Islet of Langerhans (tissue), 1 donor: ENCODE results near the gene TMEM214.
A peak's percentile ranks its signal among the peaks of the same experiment; 100 is the strongest.

ENCODE experiments used
- FAIRE-seq: peaks from one replicate; lab custom pipeline; 2011; peaks lifted over from hg19 to GRCh38; lab: Jason Lieb, UNC

Gene TMEM214

DNA sequence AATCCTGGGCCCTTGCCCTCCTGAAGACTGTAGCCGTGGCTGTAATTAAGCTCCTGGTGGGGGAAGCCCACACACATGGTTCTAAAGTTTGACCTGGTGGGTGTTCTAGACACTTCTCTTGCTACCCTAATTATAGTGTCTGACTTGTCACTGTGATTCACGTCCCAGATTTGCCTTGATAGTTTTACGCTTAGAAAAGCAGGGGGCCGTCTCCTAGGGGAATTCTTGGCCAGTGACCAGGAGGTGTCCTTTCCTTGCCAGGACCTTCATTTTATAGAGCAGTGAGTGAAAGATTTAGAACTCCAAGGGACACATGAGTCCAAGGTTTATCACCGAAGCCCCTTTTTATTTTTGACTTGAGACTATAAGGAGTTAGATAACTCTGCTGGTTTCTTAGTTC, 9.0 kb downstream of the TMEM214 start:
- FAIRE-seq: no peak

DNA sequence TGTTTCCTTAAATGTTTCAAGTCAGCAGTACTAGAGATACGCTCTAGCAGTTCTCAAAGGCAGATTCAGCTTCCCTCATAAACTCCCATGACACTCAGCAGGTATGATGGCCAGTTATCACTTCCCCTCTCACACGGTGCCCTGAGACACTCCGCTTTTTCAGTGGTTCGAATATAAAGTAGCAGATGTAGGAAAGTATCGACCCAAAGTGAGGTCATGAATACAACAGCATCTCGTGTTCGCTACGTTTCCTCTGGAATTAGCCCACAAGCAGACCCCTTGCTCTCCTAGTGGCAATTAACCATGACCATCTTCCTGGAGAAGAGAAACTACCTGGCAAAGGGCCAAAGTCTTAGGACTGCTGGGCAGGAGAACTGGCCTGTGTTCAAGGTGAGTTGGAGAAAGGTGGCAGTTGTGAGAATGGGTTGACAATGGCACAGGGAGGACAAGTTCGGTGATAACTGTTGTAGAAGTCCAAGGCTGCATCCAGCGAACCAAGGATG, 9.4 kb downstream of the TMEM214 start:
- no peak for FAIRE-seq

GRCh38 chr2:27042985-27043634, 10.3 kb downstream of the TMEM214 start:
- no peak for FAIRE-seq

DNA sequence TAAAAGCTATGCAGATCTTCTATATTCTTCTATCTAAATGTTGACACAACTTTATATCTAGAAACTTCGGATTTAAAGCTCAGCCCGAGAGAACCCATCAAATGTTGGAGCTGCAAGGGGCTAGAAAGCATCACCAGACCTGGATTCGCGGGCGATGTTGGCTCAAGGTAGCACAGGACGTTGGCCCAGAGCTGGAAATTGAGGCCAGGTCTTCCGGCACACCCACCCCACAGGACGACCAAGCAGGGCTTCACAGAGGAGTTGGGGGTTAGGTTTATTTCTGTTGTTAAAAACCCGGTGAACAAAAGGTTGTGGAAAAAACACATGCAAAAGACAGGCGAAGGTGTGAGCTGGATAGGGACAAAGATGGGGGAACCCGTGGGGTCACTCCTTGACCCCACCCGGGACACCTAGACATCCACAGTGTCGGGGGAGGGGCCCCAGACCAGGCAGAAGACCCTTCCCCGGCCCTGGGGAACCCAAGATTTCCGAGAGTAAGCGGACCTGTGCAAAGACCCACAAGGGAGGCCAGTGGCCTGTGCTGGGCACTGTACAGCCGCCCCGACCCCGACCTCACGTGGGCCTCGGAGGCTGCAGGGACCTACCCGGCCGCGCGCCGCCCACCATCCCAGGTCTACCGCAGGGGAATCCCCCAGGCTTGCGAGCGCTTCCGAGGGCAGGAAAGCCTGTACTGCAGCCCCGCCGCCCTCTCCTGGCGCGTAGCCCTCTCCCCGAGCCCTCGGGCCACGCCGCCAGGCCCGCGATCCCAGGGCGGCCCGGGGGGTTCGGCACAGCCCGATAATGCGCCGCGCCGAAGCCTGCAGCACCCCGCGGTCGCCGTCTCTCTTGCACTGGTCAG, 16.9 kb downstream of the TMEM214 start:
- no peak for FAIRE-seq

GRCh38 chr2:27050281-27050995, 17.7 kb downstream of the TMEM214 start:
- FAIRE-seq: peak; percentile 71

GRCh38 chr2:27050996-27051901, 18.5 kb downstream of the TMEM214 start, which contains the start of gene AGBL5:
Gene AGBL5, plus strand, starts transcription at chr2:27051668. Its CDS starts 1,291 bp downstream, at chr2:27052959.
- FAIRE-seq: peak; percentile 55

- FAIRE-seq: no peak
These were observed 19.3 kb downstream of the TMEM214 start for GRCh38 chr2:27051902-27052645.

- FAIRE-seq: no peak
These were observed 20.6 kb downstream of the TMEM214 start for GRCh38 chr2:27053321-27053720.

- no peak for FAIRE-seq
These were observed 21.0 kb downstream of the TMEM214 start for GRCh38 chr2:27053776-27054175.

DNA sequence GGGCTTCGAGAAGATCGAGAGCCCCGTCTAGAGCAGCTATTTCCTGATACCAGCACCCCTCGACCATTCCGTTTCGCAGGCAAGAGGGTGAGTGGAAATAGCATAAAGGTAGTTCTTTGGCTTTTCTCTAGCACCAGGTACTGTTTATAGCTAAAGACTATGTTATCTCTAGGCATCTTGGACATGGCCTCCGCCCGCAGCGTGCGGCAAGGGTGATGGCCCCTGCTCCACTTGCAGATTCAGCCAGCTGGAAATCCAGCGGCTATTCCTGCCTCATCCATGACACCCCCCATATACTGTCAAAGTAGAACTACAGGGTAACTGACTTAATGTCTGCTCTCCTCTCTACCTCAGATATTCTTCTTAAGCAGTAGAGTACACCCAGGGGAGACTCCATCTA, 22.0 kb downstream of the TMEM214 start:
- FAIRE-seq: no peak

GRCh38 chr2:27057184-27057583, 24.4 kb downstream of the TMEM214 start:
- no peak for FAIRE-seq

DNA sequence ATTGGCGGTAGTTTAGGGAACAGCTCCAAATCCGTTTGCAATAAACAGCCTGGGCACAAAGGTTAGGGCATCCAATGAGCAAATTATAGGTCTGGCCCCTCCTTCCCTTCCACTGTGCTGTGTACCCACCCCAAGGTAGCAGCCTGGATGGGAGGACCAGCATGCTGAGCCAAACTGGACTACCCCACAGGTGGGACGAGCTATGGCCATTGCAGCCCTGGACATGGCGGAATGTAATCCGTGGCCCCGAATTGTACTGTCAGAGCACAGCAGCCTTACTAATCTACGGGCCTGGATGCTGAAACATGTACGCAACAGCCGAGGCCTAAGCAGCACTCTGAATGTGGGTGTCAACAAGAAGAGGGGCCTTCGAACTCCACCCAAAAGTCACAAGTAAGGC, 25.4 kb downstream of the TMEM214 start:
- no peak for FAIRE-seq

GRCh38 chr2:27059141-27059820, 26.5 kb downstream of the TMEM214 start:
- FAIRE-seq: no peak

- no peak for FAIRE-seq
These were observed 27.6 kb downstream of the TMEM214 start for GRCh38 chr2:27060323-27060722.

DNA sequence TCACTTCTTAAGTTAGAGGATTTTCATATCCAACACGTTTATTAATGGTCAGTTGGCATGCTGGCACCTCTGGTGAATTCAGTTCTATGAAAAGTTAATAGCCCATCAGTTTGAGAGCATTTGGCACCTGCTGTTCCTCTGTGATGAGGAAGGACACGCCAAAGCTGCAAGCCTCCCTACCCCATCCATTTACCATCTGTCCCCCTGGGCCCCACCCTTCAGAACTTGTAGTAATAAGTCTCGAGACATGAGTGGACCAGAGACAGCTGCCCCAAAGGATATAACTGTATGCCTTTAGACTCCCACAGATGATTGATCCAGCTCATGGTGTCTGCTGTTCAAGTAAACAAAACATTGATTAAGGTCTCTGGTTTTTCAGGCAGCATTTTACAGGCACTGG, 32.4 kb downstream of the TMEM214 start:
- FAIRE-seq: no peak

DNA sequence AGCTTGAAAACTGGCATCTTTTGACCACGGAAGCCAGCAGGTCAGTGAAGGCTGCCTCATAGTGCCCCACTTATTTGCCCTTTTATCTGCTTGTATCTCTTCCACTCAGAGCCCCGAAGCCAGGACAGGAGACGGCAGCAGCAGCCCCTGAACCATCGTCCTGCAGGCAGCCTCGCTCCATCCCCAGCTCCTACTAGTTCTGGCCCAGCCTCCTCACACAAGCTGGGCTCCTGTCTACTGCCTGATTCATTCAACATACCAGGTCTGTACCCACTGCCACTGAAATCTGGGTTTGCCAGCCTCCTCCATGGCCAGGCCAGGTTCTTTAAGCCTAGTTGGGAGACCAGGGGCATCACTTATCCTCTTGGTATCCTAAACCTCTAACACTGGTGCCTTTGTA, 34.6 kb downstream of the TMEM214 start:
- no peak for FAIRE-seq

GRCh38 chr2:27069436-27069835, 36.7 kb downstream of the TMEM214 start:
- no peak for FAIRE-seq

DNA sequence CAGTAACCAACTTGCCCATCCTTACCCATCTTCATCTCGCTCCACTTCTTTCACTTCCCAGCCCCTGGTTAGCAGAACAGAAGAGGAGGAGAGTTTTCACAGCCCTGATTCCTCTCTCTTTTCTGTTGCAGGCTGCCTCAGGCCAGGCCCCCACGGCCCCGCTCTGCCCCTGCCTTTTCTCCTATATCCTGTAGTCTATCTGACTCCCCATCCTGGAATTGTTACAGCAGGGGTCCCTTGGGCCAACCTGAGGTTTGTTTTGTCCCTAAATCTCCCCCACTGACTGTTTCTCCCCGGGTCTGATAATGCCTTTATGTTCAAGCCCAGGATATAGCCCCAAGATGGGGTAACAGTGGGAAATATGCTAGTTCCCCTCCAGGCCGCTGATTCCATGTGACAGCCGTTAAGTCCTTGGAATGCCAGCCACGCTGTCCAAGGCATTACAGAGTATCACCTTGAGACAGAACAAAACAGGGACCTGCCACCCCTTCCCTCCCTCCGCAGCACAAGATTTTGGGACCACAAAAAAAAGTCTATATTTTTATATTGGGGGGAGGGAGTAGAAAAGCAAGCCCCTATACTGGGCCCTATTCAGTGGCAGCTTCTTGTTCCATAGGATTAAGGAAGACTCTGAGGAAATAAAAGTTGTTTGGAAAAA, 37.3 kb downstream of the TMEM214 start:
- no peak for FAIRE-seq

- no peak for FAIRE-seq
These were observed 38.0 kb downstream of the TMEM214 start for GRCh38 chr2:27070653-27071276.
